ENCODE data around the gene CARD9. TPM values are rescaled to one million over a fixed set of nuclear protein-coding genes. Genes with fewer than 3 reads are reported as not detected.
A peak's percentile ranks its signal among the peaks of the same experiment; 100 is the strongest.

The CARD9 gene
- total RNA-seq, 4 donors from 2014 or later, result 2.4 to 4.2 (median 3.2) TPM

GRCh38 chr9:136403915-136404800, 30.7 kb upstream of the CARD9 start:
- DNase-seq (ENCODE audit: low spot score in 2 of 2), result no peak
- 82 to 83% methylated on average over 29 to 32 of the region's 32 CpGs for WGBS, 2 donors
- intact Hi-C loops (cut with DNase I; ENCODE audit: low total_unique reads), result no loop called here

DNA sequence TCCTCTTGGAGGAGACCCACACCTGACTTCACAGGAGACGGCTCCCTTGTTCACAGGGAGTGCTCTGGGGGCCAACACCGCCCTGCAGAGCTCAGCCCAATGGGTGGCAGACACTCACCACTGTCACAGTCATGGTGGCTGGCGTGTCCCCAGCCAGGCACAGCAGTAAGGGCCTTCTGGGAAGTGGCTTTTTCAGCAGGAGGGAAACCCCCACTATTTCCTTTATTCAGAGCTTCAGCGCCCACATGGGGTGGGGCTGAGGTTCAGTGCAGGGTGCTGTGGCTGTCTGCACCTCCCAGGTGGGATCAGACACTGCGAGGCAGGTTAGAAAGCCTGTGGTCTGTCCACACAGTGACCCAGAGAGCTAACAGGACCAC, 30.1 kb upstream of the CARD9 start:
- WGBS, 2 donors, result 82 to 90% methylated on average over 5 of the region's 5 CpGs
- no peak for DNase-seq (ENCODE audit: low spot score in 2 of 2)
- no peak overlapping the region for H3K4me3 ChIP-seq (ENCODE audit: low read depth, poor library complexity, severe bottlenecking)
- TF ChIP-seq POLR2A (IDR thresholded peaks at IDR 0.05), result no peak
- TF ChIP-seq, protein P1, sequence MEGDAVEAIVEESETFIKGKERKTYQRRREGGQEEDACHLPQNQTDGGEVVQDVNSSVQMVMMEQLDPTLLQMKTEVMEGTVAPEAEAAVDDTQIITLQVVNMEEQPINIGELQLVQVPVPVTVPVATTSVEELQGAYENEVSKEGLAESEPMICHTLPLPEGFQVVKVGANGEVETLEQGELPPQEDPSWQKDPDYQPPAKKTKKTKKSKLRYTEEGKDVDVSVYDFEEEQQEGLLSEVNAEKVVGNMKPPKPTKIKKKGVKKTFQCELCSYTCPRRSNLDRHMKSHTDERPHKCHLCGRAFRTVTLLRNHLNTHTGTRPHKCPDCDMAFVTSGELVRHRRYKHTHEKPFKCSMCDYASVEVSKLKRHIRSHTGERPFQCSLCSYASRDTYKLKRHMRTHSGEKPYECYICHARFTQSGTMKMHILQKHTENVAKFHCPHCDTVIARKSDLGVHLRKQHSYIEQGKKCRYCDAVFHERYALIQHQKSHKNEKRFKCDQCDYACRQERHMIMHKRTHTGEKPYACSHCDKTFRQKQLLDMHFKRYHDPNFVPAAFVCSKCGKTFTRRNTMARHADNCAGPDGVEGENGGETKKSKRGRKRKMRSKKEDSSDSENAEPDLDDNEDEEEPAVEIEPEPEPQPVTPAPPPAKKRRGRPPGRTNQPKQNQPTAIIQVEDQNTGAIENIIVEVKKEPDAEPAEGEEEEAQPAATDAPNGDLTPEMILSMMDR (IDR thresholded peaks at IDR 0.05), result no peak
- intact Hi-C loops (cut with DNase I; ENCODE audit: low total_unique reads), result no loop called here

More at GRCh38 chr9:136403915-136404800, 30.7 kb upstream of the CARD9 start:
- TF ChIP-seq, protein P1 (IDR thresholded peaks at IDR 0.05), result no peak
- no peak for TF ChIP-seq POLR2A (IDR thresholded peaks at IDR 0.05)
- H3K4me3 ChIP-seq (ENCODE audit: low read depth, poor library complexity, severe bottlenecking), result no peak overlapping the region

- TF ChIP-seq, protein P1 (IDR thresholded peaks at IDR 0.05), result no peak
- no peak for TF ChIP-seq POLR2A (IDR thresholded peaks at IDR 0.05)
- no peak overlapping the region for H3K4me3 ChIP-seq (ENCODE audit: low read depth, poor library complexity, severe bottlenecking)
- intact Hi-C loops (cut with DNase I; ENCODE audit: low total_unique reads), result no loop called here
- 79 to 80% methylated on average over 11 to 13 of the region's 13 CpGs for WGBS, 2 donors
- no peak for DNase-seq (ENCODE audit: low spot score in 2 of 2)
These were observed 28.6 kb upstream of the CARD9 start for GRCh38 chr9:136402067-136402466.

DNA sequence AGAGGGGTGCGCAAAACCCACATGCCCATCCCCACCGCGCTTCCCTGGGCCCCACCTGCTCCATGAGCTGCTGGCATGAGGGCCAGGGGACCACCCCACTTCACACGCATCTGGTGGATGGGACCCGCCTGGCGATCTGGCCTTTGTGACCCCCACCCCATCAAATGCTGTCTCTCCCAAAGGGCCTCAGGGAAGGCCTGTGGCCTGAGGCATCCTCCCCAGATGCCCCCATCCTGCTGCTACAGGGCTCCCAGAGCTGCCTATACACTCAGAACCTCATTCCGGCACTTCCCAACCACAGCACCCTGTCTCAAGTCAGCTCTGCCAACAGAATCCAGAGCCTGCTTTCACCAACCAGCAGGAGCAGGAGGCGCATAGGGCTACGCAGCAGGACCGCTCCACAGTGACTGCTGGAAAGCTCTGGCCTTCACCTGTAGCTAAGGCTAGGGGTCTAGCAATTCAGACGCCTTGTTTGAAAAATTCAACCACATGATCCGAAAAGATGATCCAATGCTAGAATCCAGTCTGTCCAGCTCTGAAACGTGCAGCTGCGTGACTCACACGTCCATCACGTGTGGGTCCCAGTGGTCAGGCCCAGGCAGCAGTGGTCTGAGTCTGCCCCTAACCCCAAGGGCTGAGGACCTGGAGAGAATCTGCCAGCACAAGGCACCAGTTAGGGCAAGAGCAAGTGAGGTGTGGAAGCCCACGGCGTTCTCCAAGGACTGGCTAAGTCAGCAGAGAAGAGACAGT, 27.9 kb upstream of the CARD9 start:
- 88 to 90% methylated on average over 18 of the region's 18 CpGs for WGBS, 2 donors
- no peak for DNase-seq (ENCODE audit: low spot score in 2 of 2)
- TF ChIP-seq POLR2A (IDR thresholded peaks at IDR 0.05), result no peak
- TF ChIP-seq, protein P1 (IDR thresholded peaks at IDR 0.05), result no peak
- intact Hi-C loops (cut with DNase I; ENCODE audit: low total_unique reads), result no loop called here
- H3K4me3 ChIP-seq (ENCODE audit: low read depth, poor library complexity, severe bottlenecking), result no peak overlapping the region

- TF ChIP-seq, protein P1 (IDR thresholded peaks at IDR 0.05), result no peak
- no peak for TF ChIP-seq POLR2A (IDR thresholded peaks at IDR 0.05)
- H3K4me3 ChIP-seq (ENCODE audit: low read depth, poor library complexity, severe bottlenecking), result peak within 1 kb of the TSS; percentile 73
- 7 to 16% methylated on average over 16 to 60 of the region's 71 CpGs for WGBS, 2 donors
- intact Hi-C loops (cut with DNase I; ENCODE audit: low total_unique reads), result no loop called here
- DNase-seq (ENCODE audit: low spot score in 2 of 2), result peak; percentile 71 to 95
These were observed 26.8 kb upstream of the CARD9 start, which contains the start of gene SNAPC4 for GRCh38 chr9:136400038-136400834. Gene SNAPC4, minus strand, starts transcription at chr9:136400170. Its CDS starts 1,742 bp downstream, at chr9:136398428.
